NCI-H1436 (cell line): ENCODE measurements around the gene MESD.
A peak's percentile ranks its signal among the peaks of the same experiment; 100 is the strongest.

ENCODE experiments used
- DNase-seq: peaks from one replicate; lab custom pipeline; 2025; lab: John Stamatoyannopoulos, UW

Gene MESD

DNA sequence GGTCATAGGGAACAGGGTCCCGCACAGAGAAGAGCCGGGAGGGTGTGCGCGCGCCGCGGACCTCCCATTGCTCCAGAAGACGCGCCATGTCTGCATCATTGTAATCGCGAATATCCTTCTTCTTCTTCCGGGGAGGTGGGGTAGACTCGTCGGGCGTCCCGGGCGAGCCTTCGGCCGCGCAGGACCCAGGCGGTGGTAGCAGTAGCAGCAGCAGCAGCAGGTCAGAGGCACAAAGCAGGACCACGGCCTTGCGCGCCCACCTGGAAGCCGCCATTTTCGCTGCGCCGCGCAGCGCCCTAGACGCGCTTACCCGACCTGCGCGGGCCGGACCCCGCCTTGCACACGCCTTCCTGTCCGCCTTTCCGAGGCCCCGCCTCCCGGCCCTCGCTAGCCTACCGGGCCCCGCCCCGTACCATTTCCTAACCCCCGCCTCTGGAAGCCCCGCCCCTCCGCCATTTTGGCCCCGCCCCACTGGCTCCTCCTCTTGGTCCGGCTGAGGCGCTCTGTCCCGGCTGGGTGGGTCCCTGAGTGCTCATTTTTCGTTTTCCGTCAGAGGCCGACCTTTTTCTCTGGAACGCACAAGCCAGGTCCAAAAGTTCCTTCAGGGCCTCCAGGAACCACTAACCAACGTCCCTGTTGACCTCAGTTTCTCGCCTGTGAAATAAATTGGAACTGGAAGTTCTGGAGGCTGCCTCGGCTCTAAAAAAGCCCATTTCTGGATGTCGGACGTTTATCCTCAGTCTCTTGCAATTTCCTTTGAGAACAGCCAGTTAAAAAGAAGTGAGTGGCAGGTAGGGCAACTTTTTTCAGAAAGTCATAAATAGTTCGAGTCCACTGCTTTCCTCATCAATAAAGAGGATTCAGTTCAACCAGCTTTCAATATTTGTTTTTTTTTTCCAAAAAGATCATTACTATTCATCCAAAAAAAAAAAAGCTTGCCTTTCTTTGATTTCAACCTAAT, at the start of gene MESD:
Gene MESD, minus strand, starts transcription at position 302 of the 961 bp plus-strand sequence. Its CDS starts 28 bp downstream, at position 274.
- peak; percentile 97 for DNase-seq

DNA sequence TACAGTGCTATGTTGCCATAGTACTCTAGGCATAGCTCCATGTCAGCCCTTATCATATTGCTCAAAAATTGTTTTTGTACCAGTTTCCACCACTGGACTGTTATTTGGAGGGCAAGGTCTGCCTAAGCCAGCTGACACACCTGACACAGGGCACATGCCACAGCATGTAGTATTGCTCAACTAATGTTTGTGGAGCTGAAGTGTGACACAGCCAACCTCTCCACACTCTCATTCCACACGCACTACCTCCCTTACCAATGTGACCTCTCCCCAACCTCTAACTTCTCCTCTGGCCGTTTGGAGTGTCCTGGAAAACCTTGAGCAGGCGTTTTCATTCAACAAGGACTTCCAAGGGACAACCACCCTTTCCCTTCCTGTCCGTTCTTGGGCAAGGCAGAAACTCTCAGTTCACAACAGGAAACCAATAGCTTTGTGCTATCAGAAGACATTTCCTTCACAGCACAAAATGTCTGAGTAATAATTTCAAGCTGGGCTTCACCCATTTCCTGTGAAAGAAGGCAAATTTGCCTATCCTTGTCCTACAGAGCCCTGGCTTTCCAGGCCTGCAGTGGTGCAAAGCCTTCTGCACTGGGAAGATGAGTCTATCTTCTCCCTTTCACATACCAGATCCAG, 49.5 kb upstream of the MESD start:
- DNase-seq = no peak

DNA sequence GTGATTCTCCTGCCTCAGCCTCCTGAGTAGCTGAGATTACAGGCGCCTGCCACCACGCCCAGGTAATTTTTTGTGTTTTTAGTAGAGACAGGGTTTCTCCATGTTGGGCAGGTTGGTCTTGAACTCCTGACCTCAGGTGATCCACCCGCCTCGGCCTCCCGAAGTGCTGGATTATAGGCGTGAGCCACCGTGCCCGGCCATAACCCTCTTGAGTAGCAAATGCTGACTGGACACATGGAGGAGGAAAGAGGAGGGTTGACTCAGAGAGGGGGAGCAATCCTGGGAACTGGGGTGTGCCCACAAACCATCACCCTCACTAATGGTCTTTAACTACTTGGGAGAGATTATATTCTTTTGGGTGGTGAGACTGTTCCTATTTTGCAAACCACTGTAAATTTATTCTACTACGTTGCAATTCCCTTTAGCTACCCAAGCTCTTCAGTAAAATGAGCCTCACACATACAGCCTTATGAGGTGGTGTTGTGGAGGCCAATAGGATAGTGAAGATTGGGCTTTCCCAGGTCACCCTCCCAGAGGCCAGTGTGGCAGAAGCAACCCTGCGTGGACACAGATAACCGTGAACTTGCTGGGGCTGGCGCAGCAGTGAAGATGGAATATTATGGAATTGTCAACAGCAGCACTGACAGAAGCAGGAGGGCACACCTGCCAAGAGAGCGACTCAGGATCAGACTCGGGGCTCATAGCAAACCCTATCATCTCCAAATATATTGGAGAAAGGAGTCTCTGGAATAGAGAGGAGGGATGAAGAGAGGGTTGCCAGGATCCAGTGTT, 48.5 kb upstream of the MESD start:
- no peak for DNase-seq

- DNase-seq = no peak
Measured at GRCh38 chr15:81033508-81033907, 43.9 kb upstream of the MESD start.

DNA sequence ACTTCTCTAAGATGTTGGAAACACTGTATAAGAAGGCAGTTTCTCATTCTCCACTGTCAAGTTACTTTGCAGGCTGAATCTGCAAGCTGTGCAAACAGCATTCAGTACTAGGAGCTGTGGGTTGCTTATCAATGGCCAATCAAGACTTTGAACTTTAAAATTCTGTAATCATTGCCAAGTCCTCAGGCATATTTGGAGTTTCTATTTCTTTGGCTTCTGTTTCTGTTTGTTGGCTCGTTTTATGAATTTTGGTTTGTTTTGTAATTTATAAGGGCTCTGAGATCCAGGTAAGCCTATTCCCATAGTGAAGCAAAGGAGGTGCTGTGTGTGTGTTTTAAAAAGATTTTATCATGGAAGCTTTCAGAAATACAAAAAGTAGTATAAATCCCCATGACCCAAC, 43.2 kb upstream of the MESD start:
- DNase-seq = no peak

GRCh38 chr15:81032355-81032754, 42.7 kb upstream of the MESD start:
- DNase-seq = no peak

- no peak for DNase-seq
Measured at GRCh38 chr15:81031203-81031602, 41.6 kb upstream of the MESD start.

GRCh38 chr15:81030301-81030750, 40.7 kb upstream of the MESD start:
- DNase-seq = no peak

DNA sequence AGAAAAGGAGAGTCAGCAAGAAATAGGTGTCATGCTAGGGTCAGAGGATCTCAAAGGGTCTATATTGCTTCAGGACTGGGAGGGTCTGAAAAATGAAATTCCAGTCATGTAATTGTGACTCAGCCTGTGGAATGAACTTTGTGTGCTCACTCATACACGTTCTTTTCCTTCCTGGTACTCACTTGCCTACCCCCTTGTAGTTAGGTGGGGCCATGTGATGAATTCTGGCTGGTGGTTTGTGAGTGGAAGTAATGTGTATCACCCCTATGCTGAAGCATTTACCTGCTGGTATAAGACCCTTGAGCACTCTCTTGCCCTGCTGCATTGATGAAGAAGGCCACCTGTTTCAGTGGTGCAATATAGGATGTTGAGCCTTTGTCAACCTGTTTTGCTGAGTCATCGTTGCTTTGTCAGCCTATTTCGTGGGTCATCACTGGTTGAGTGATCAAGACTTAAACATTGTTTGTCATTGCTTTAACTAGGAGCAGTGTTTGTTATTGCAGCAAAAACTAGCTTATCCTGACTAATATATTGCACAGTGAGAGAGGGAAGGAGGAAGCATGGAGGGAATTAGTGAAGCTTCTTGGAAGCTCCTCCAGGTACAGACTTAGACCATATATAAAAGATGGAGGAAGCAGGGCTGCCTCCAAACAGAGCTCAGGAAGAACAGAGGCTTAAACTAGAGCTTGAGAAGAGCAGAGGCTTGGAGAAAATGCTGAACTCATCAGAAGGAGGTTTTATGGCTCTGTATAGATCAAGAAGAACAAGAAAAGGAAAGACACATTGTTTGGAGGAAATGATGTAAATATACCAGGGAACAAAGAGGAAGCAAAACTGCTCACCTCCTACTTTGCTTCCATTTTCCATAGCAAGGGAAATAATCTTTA, 40.0 kb upstream of the MESD start:
- DNase-seq = no peak

- no peak for DNase-seq
Measured at GRCh38 chr15:81026836-81027599, 37.4 kb upstream of the MESD start.

DNA sequence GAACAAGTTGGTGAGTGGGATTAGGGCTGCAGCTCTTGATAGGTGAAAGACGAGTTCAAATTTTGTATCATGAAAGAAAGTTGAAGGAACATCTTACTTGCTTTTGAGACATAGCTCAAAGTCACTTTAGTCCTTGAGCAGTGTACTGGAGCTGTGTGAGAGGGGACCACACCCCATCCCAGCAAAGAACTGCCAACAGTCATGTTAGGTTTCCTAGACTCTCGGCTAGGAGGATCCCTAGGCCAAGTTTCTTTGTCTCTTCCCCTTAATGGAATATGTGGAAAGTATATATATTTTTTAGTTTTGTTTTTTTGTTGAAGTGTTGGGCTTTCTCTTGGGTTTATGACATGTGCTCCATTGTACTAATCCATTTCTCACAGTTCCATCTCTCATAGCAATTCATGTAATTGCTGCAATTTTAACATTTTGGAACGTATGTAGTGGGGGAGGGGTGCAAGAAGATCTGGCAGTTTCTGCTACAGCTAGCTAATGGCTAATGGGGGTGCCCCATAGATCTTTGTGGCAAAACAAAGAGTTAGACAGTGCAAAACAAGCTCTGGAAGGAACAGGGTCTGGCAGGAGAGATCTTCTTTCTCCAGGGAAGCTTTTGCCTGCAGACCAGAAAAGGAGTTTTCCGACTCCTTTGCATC, 36.2 kb upstream of the MESD start:
- no peak for DNase-seq

GRCh38 chr15:81024936-81025335, 35.3 kb upstream of the MESD start:
- no peak for DNase-seq

DNA sequence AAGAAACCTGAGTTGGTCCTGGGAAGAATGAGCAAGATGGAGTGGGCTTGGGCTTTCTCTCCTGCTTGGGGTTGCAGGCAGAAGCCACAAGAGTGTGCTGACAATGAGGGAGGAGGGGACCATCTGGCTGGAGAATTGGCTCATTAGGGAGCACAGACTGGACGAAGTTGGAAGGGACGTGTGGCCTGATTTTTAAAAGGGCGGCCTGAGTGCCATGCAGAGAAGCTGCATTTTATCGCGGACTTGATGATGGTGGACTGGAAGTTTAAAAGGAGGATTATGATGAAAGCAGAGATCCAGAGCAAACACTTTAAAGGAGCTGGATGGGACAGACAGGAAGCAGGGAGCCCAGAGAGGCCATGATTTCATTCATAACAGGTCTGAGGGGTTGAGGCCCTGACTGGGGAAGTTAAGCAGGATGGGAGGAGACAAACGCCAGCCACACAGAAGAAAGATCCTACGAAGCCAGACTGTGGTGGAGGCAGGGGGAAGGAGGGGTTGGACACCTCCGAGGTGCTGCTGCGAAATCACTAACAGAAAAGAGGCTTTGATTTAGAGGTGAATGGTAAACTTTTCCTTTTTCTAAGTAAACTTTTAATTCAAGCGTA, 34.8 kb upstream of the MESD start:
- DNase-seq = no peak

DNA sequence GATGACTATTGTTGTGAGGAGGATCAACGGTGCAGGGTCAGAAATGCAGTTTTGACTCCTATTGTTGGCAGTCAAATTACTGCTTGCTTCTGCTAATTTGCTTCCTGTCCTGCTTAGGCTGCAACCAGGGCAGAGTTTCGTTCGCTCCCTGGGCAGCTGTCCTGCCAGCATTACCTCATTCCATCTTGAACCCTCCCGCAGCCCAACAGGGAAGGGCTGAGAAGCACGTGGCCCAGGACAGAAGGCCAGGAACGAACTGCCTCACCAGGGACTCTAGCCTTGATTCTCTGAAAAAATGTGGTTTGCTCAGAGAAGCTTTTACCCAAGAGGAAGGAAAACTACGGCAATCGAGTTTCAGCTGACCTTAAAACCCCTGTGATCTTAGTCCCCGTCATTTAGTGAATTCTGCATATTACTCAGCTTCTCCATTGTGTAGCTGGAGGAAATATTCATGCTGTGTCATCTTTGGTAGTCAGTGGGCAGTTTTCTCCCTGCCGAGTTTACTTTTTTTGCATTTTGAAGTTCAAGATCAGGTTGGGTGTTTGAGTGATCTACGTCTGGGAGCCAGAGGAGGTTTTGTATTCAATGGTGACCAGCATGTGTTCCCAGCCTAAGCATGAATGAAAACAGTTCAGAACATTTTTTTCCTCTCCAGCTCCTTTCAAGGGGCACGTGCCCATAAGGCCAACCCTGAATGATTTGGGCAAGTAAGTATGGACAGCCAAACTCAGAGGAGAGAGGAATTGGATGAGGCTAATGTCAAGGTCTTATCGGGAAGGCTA, 34.1 kb upstream of the MESD start:
- no peak for DNase-seq

GRCh38 chr15:81021321-81021720, 31.7 kb upstream of the MESD start:
- DNase-seq = no peak

GRCh38 chr15:81018197-81018596, 28.6 kb upstream of the MESD start:
- no peak for DNase-seq

DNA sequence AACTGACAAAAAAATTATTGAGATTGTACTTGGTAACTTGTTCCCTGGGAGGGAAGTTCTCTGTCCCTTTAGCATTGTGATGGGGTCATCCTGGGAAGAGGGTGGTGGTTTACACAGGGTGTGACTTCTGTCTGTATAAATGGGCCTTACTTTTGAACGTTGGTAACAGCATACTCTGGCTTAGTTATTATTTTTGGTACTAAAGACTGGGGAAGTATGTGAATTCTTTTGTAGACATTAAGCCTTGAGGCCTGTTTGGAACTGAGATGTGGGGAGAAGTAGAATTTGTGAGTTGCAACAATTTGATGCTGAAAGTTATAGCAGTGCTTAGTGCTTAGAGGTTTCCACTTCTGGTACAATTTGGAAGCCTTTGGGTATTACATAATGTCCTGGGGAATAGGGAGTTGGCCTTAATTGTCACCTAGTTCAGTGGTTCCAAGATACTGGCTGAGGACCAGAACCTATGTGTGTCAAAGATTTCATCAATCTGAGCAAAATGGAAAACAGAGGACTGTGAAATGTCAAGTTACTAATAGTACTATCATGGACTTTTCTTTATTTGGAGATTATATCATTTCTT, 27.0 kb upstream of the MESD start:
- DNase-seq = no peak
